Neural progenitor cell (in vitro differentiated cells): Measurements from ENCODE around the gene SPAG7. TPM values are rescaled to one million over a fixed set of nuclear protein-coding genes. Genes with fewer than 3 reads are reported as not detected.
"Not testable (repeated sequence)": the region's sequence is repeated elsewhere in the genome, so short reads cannot be mapped to it uniquely, and the experiment has no call there.

Experiments
- DNase-seq: peaks from one replicate; pipeline ENCODE4 v3.0.0-alpha.2; 2016; ENCODE audit warnings: low spot score
- H2AFZ ChIP-seq: fragments of 200-600 bp; sonication (generic); replicated peaks from 2 replicates; pipeline ENCODE4 v1.6.1; 2016; ENCODE audit warnings: antibody characterized with exemption
- H3F3A ChIP-seq: fragments of 200-600 bp; sonication (generic); 2 replicates; pipeline ENCODE4 v1.6.1; 2016; ENCODE audit warnings: antibody characterized with exemption, low read depth
- H3K27ac ChIP-seq: fragments of 200-600 bp; sonication (generic); 2 replicates; pipeline ENCODE4 v1.5.1; 2016; ENCODE audit warnings: mild to moderate bottlenecking
- H3K27me3 ChIP-seq: fragments of 200-600 bp; sonication (generic); 2 replicates; pipeline ENCODE4 v1.6.1; 2016; ENCODE audit warnings: mild to moderate bottlenecking, moderate library complexity
- H3K36me3 ChIP-seq: fragments of 200-600 bp; sonication (generic); 2 replicates; pipeline ENCODE4 v1.5.1; 2016
- H3K4me1 ChIP-seq: fragments of 200-600 bp; sonication (generic); 2 replicates; pipeline ENCODE4 v1.6.1; 2016; ENCODE audit warnings: mixed run types
- H3K4me2 ChIP-seq: fragments of 200-600 bp; sonication (generic); 2 replicates; pipeline ENCODE4 v1.6.1; 2016
- H3K4me3 ChIP-seq: fragments of 200-600 bp; sonication (generic); 2 replicates; pipeline ENCODE4 v1.5.1; 2016
- H3K79me2 ChIP-seq: fragments of 200-600 bp; sonication (generic); 2 replicates; pipeline ENCODE4 v1.6.1; 2016; ENCODE audit warnings: low read depth
- H3K9ac ChIP-seq: fragments of 200-600 bp; sonication (generic); 2 replicates; pipeline ENCODE4 v1.6.1; 2016
- H3K9me3 ChIP-seq: fragments of 200-600 bp; sonication (generic); 2 replicates; pipeline ENCODE4 v1.5.1; 2016; ENCODE audit warnings: low read depth
- H4K20me1 ChIP-seq: fragments of 200-600 bp; sonication (generic); 2 replicates; pipeline ENCODE4 v1.6.1; 2016; ENCODE audit warnings: low read depth
- H3K27ac Mint-ChIP-seq: 3 replicates; pipeline ENCODE4 v1.8.0; 2021; ENCODE audit warnings: mixed read lengths
- H3K27me3 Mint-ChIP-seq: 2 replicates; pipeline ENCODE4 v1.8.0; 2022; ENCODE audit warnings: low read depth, mild to moderate bottlenecking, inconsistent platforms, moderate library complexity, mixed read lengths; ENCODE audit not compliant: insufficient read depth
- H3K36me3 Mint-ChIP-seq: 3 replicates; pipeline ENCODE4 v1.8.0; 2021; ENCODE audit warnings: mixed read lengths
- H3K4me1 Mint-ChIP-seq: 3 replicates; pipeline ENCODE4 v1.8.0; 2021; ENCODE audit warnings: mixed read lengths
- H3K4me3 Mint-ChIP-seq: 3 replicates; pipeline ENCODE4 v1.8.0; 2021; ENCODE audit warnings: mild to moderate bottlenecking, moderate library complexity, mixed read lengths
- H3K9me3 Mint-ChIP-seq: 3 replicates; pipeline ENCODE4 v1.8.0; 2020; ENCODE audit warnings: mixed read lengths
- CTCF ChIP-seq: fragments of 200-600 bp; sonication (generic); IDR thresholded peaks from 2 replicates; pipeline ENCODE4 v1.5.1; 2017; ENCODE audit warnings: antibody characterized with exemption, mild to moderate bottlenecking
- EZH2 ChIP-seq: fragments of 200-600 bp; sonication (generic); IDR thresholded peaks from 2 replicates; pipeline ENCODE4 v1.6.1; 2017; ENCODE audit warnings: antibody characterized with exemption, mild to moderate bottlenecking, moderate library complexity
- EZH2phosphoT487 ChIP-seq: fragments of 200-600 bp; sonication (generic); IDR thresholded peaks from 2 replicates; pipeline ENCODE4 v1.6.1; 2017; ENCODE audit warnings: antibody characterized with exemption
- microRNA-seq: library from miRNA; unstranded; fragments of <30 nt; microRNA quantifications from one replicate; pipeline ENCODE4, GENCODE V29; 2016
- small RNA-seq: library from RNA; depleted of rRNA; stranded (forward); fragments of <200 nt; gene quantifications from one replicate; pipeline ENCODE3, GENCODE V24; 2015
- total RNA-seq: library from RNA; depleted of rRNA; stranded (reverse); fragments of >200 nt; gene quantifications from 2 replicates; pipeline ENCODE4 v1.2.3, GENCODE V29; 2015; ENCODE audit warnings: low replicate concordance

Gene SPAG7
- total RNA-seq, 1 donor from 2014 or later, result 79.7 TPM

DNA sequence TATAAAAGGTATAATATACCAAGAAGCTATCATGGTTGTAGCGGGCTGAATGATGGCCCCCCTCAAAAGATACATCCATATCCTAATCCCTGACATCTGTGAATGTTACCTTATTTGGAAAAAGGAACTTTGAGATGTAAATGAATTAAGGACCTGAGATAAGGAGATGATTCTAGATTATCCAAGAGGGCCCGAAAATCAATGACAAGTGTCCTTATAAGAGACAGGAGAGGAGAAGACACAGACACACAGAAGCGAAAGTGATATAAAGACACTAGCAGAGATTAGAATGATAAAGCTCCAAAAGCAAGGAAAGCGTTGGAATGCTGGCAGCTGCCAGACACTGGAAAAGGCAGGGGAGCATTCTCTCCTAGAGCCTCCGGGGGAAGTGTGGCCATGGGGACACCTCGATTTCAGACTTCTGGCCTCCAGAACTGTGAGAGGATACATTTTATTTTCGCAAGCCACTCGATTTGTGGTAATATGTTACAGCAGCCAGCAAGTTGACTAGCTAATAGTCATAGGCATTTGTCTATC lies 48.0 kb downstream of the SPAG7 start:
- H2AFZ ChIP-seq, result peak overlapping the region; percentile 32
- Mint-ChIP-seq H3K36me3 (no peaks in the 10 kb centered on the region), H3K4me3 (no peak overlapping the region), H3K27me3 (peaks cover 3% of the 10 kb centered on the region), H3K9me3 (no peaks in the 10 kb centered on the region), H3K27ac (peak overlapping the region; percentile 23), H3K4me1 (peaks cover 3% of the 10 kb centered on the region)
- no peaks in the 10 kb centered on the region for H3K9me3 ChIP-seq
- peak; percentile 35 for DNase-seq
- no peak overlapping the region for H3K27ac ChIP-seq
- H3K4me1 ChIP-seq, result no peaks in the 10 kb centered on the region
- no peaks in the 10 kb centered on the region for H3K79me2 ChIP-seq
- no peak overlapping the region for H3K4me2 ChIP-seq
- H3F3A ChIP-seq, result no peaks in the 10 kb centered on the region
- H3K36me3 ChIP-seq, result no peaks in the 10 kb centered on the region
- no peaks in the 10 kb centered on the region for H3K27me3 ChIP-seq
- H3K4me3 ChIP-seq, result no peak overlapping the region
- H3K9ac ChIP-seq, result peak overlapping the region; percentile 2
- TF ChIP-seq CTCF (no peak), EZH2 (no peak)
- H4K20me1 ChIP-seq, result no peaks in the 10 kb centered on the region

DNA sequence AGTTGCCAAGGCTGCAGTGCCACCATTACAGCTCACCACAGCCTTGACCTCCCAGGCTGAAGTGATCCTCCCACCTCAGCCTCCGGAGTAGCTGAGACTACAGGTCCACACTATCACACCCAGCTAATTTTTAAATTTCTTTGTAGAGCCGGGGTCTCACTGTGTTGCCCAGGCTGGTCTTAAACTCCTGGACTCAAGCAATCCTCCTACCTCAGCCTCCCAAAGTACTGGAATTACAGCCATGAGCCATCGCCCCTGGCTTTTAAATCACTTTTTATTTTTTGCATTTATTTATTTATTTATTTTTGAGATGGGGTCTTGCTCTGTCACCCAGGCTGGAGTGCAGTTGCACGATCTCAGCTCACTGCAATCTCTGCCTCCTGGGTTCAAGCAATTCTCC lies 53.1 kb downstream of the SPAG7 start:
- not testable (repeated sequence) for H3K4me1 ChIP-seq, H2AFZ ChIP-seq, H3F3A ChIP-seq, H3K9ac ChIP-seq, H3K36me3 Mint-ChIP-seq, H3K9me3 ChIP-seq, H3K9me3 Mint-ChIP-seq, H3K4me1 Mint-ChIP-seq, H3K27ac Mint-ChIP-seq, H3K4me3 ChIP-seq, H3K27me3 Mint-ChIP-seq, H3K27me3 ChIP-seq, H3K4me2 ChIP-seq, DNase-seq, H3K36me3 ChIP-seq, H3K27ac ChIP-seq, H3K4me3 Mint-ChIP-seq, H4K20me1 ChIP-seq, H3K79me2 ChIP-seq

- Histone ChIP-seq H3K9me3 (no peaks in the 10 kb centered on the region), H3K27ac (no peak overlapping the region), H2AFZ (no peak overlapping the region), H3F3A (peaks cover 8% of the 10 kb centered on the region), H4K20me1 (no peaks in the 10 kb centered on the region), H3K4me1 (no peaks in the 10 kb centered on the region), H3K9ac (no peak overlapping the region), H3K36me3 (no peaks in the 10 kb centered on the region), H3K79me2 (no peaks in the 10 kb centered on the region), H3K27me3 (no peaks in the 10 kb centered on the region), H3K4me3 (no peak overlapping the region), H3K4me2 (no peak overlapping the region)
- H3K36me3 Mint-ChIP-seq, result no peaks in the 10 kb centered on the region
- no peaks in the 10 kb centered on the region for H3K9me3 Mint-ChIP-seq
- no peak overlapping the region for H3K27ac Mint-ChIP-seq
- peaks cover 3% of the 10 kb centered on the region for H3K27me3 Mint-ChIP-seq
- DNase-seq, result no peak
- H3K4me1 Mint-ChIP-seq, result peaks cover 8% of the 10 kb centered on the region
- TF ChIP-seq EZH2 (no peak), CTCF (no peak), EZH2phosphoT487 (no peak)
- H3K4me3 Mint-ChIP-seq, result no peak overlapping the region
Observed at GRCh38 chr17:4913994-4914393, 53.6 kb downstream of the SPAG7 start.

Small RNAs within 50 kb of the gene (microRNA-seq; reads per million reads assigned to microRNA genes)
- not detected for gene MIR6864
- not detected for gene MIR6865

Small RNAs within 50 kb of the gene (small RNA-seq; reads per million reads assigned to genes)
- gene MIR6864 (not detected), gene MIR6865 (not detected)

Other genes with a start within 250 kb of the SPAG7 start
- gene MED11, start 236.4 kb downstream of the SPAG7 start, total RNA-seq, result 27.3 and 31.6 TPM in 2 replicates
- not detected in 2 replicates for gene ZMYND15, start 228.0 kb downstream of the SPAG7 start, total RNA-seq
- gene CXCL16, start 227.9 kb downstream of the SPAG7 start, total RNA-seq, result 0.21 and 0.43 TPM in 2 replicates
- gene TM4SF5, start 195.9 kb downstream of the SPAG7 start, total RNA-seq, result not detected in 2 replicates
- gene VMO1, start 181.5 kb downstream of the SPAG7 start, total RNA-seq, result 0.31 TPM in 1 of 2 replicates, not detected in the other
- not detected in 2 replicates for gene GLTPD2, start 178.9 kb downstream of the SPAG7 start, total RNA-seq
- 144 and 199 TPM in 2 replicates for gene PSMB6, start 171.7 kb downstream of the SPAG7 start, total RNA-seq
- gene PLD2, start 160.7 kb downstream of the SPAG7 start, total RNA-seq, result 23.8 and 36.0 TPM in 2 replicates
- gene MINK1, start 134.5 kb downstream of the SPAG7 start, total RNA-seq, result 26.2 and 34.6 TPM in 2 replicates
- 1.1 and 2.3 TPM in 2 replicates for gene C17orf107, start 68.3 kb downstream of the SPAG7 start, total RNA-seq
- gene CHRNE, start 64.7 kb downstream of the SPAG7 start, total RNA-seq, result 0.19 TPM in 1 of 2 replicates, not detected in the other
- gene GP1BA, start 35.5 kb downstream of the SPAG7 start, total RNA-seq, result not detected in 2 replicates
- 35.3 and 61.6 TPM in 2 replicates for gene SLC25A11, start 27.8 kb downstream of the SPAG7 start, total RNA-seq
- 43.9 and 82.1 TPM in 2 replicates for gene RNF167, start 27.5 kb downstream of the SPAG7 start, total RNA-seq
- gene PFN1, start 19.3 kb downstream of the SPAG7 start, total RNA-seq, result 203 and 458 TPM in 2 replicates
- gene ENO3, start 16.7 kb downstream of the SPAG7 start, total RNA-seq, result 20.8 and 24.5 TPM in 2 replicates
- 0.34 and 1.8 TPM in 2 replicates for gene CAMTA2, start 19.9 kb upstream of the SPAG7 start, total RNA-seq
- gene INCA1, start 29.7 kb upstream of the SPAG7 start, total RNA-seq, result 0.28 and 0.52 TPM in 2 replicates
- gene KIF1C, start 30.1 kb upstream of the SPAG7 start, total RNA-seq, result 22.1 and 22.2 TPM in 2 replicates
- gene SLC52A1, start 67.6 kb upstream of the SPAG7 start, total RNA-seq, result 0.31 TPM in 1 of 2 replicates, not detected in the other
- gene ZFP3, start 110.7 kb upstream of the SPAG7 start, total RNA-seq, result 0.19 and 0.34 TPM in 2 replicates
- 25.5 and 29.4 TPM in 2 replicates for gene ZNF232, start 144.1 kb upstream of the SPAG7 start, total RNA-seq
- gene USP6, start 148.2 kb upstream of the SPAG7 start, total RNA-seq, result 0.09 and 0.17 TPM in 2 replicates
- 19.5 and 25.3 TPM in 2 replicates for gene ZNF594, start 224.1 kb upstream of the SPAG7 start, total RNA-seq